Liver (tissue), 3 donors: ENCODE results near the gene TNC.

Experiments used
- ATF3 ChIP-seq: IDR thresholded peaks from 2 replicates; pipeline ENCODE4 v1.6.1; 2016; ENCODE audit warnings: antibody characterized with exemption
- CTCF ChIP-seq: fragments of 150-350 bp; IDR thresholded peaks from 2 replicates; pipeline ENCODE4 v1.5.1; 2017; ENCODE audit warnings: improper control_type of control experiment, low read depth, low read length; ENCODE audit not compliant: missing input control
- GABPA ChIP-seq, 2 donors: IDR thresholded peaks in 1 of 2; conservative IDR thresholded peaks in 1 of 2; 2 replicates each; pipeline ENCODE4 v1.6.1; 2016; ENCODE audit warnings: antibody characterized with exemption in 2 of 2, mild to moderate bottlenecking in 1 of 2, moderate library complexity in 1 of 2
- REST ChIP-seq: IDR thresholded peaks from 2 replicates; pipeline ENCODE4 v1.6.1; 2016; ENCODE audit warnings: antibody characterized with exemption, mild to moderate bottlenecking
- RXRA ChIP-seq, 2 donors: IDR thresholded peaks; 2 replicates each; pipeline ENCODE4 v1.6.1; 2017 to 2018; ENCODE audit warnings: antibody characterized with exemption in 2 of 2, mild to moderate bottlenecking in 1 of 2
- SP1 ChIP-seq: IDR thresholded peaks from 2 replicates; pipeline ENCODE4 v1.6.1; 2018; ENCODE audit warnings: antibody characterized with exemption, mild to moderate bottlenecking
- TAF1 ChIP-seq: conservative IDR thresholded peaks from 2 replicates; pipeline ENCODE4 v1.6.1; 2016; ENCODE audit warnings: antibody characterized with exemption, mild to moderate bottlenecking
- YY1 ChIP-seq: IDR thresholded peaks from 2 replicates; pipeline ENCODE4 v1.6.1; 2016; ENCODE audit warnings: antibody characterized with exemption, mild to moderate bottlenecking
- ZBTB33 ChIP-seq: IDR thresholded peaks from 2 replicates; pipeline ENCODE4 v1.6.1; 2016; ENCODE audit warnings: antibody characterized with exemption
- donor health status: healthy.
- donor health status: healthy.

GRCh38 chr9:115071176-115071575 lies 46.8 kb downstream of the TNC start:
- no peak for TF ChIP-seq ATF3
- no peak for TF ChIP-seq CTCF
- no peak for TF ChIP-seq ZBTB33
- TF ChIP-seq TAF1 = no peak
- TF ChIP-seq RXRA (IDR thresholded peaks at IDR 0.05) = no peak
- TF ChIP-seq YY1 = no peak
- no peak for TF ChIP-seq GABPA (IDR thresholded peaks at IDR 0.05 in 1 of 2, conservative IDR thresholded peaks at IDR 0.05 in 1 of 2)
- no peak for TF ChIP-seq SP1
- TF ChIP-seq REST = no peak
